Activated B cell treated with CpG ODN at 0.5 μM for 24 hours (primary cell): Measurements from ENCODE around the gene SOS1. TPM values are rescaled to one million over a fixed set of nuclear protein-coding genes. Genes with fewer than 3 reads are reported as not detected.

ENCODE experiments used
- ATAC-seq: fragments of 200-7000 bp; cut with Tn5 transposase; one replicate; pipeline ENCODE4 v1.10.0; 2021; ENCODE audit warnings: low read depth, mild to moderate bottlenecking, moderate library complexity
- CTCF ChIA-PET: fragments of 350-600 bp; sonication (Branson Sonifier 250); formaldehyde crosslinking; loops from one replicate; lab custom pipeline; 2021; ENCODE audit warnings: antibody characterized with exemption; lab: Charles Lee
- POLR2A ChIA-PET: fragments of 350-600 bp; sonication (Branson Sonifier 250); formaldehyde crosslinking; loops from one replicate; lab custom pipeline; 2021; ENCODE audit warnings: antibody characterized with exemption; lab: Charles Lee
- DNase-seq: peaks from one replicate; pipeline ENCODE4 v3.0.0; 2022
- H3K27ac Mint-ChIP-seq: one replicate; pipeline ENCODE4 v1.8.0; 2020; ENCODE audit warnings: mixed read lengths
- H3K27me3 Mint-ChIP-seq: one replicate; pipeline ENCODE4 v1.8.0; 2021; ENCODE audit warnings: mixed read lengths
- H3K36me3 Mint-ChIP-seq: one replicate; pipeline ENCODE4 v1.8.0; 2021; ENCODE audit warnings: low read depth, mixed read lengths
- H3K4me1 Mint-ChIP-seq: one replicate; pipeline ENCODE4 v1.8.0; 2021; ENCODE audit warnings: mixed read lengths
- H3K4me3 Mint-ChIP-seq: one replicate; pipeline ENCODE4 v1.8.0; 2020; ENCODE audit warnings: mild to moderate bottlenecking, mixed read lengths
- H3K9me3 Mint-ChIP-seq: one replicate; pipeline ENCODE4 v1.8.0; 2020; ENCODE audit warnings: mixed read lengths
- intact Hi-C: fragments of 100-400 bp; cut with micrococcal nuclease; formaldehyde crosslinking; loops from one replicate; pipeline ENCODE4 v1.15.1; 2024
- total RNA-seq: library from RNA; stranded (reverse); gene quantifications from 2 replicates; pipeline ENCODE4 v1.2.3, GENCODE V29; 2022
- TF ChIP-seq, protein P1 (sequence below): fragments of 200-600 bp; IDR thresholded peaks from one replicate; pipeline ENCODE4 v1.8.0; 2022; ENCODE audit warnings: antibody characterized with exemption, mild to moderate bottlenecking

SOS1 gene
- total RNA-seq, 1 donor from 2014 or later: 51.9 TPM

- Mint-ChIP-seq H3K36me3 (peaks cover 28% of the 10 kb centered on the region), H3K27ac (peak overlapping the region; percentile 81), H3K4me1 (peaks cover 61% of the 10 kb centered on the region), H3K9me3 (no peaks in the 10 kb centered on the region), H3K27me3 (no peaks in the 10 kb centered on the region), H3K4me3 (peak overlapping the region; percentile 89)
- ChIA-PET CTCF (interaction anchor here (0.5 to 6.5 kb wide), 17 partner anchors 10 to 610 kb away, joined by 3 to 159 read pairs (median 4); no protein-coding TSS in a partner anchor), POLR2A (interaction anchor here (0.6 to 4.1 kb wide), 12 partner anchors 8 to 369 kb away, joined by 3 to 46 read pairs (median 6); partner anchors contain the start of gene SRSF7)
- ATAC-seq (peak; percentile 43), DNase-seq (peak; percentile 71)
- TF ChIP-seq, protein P1, sequence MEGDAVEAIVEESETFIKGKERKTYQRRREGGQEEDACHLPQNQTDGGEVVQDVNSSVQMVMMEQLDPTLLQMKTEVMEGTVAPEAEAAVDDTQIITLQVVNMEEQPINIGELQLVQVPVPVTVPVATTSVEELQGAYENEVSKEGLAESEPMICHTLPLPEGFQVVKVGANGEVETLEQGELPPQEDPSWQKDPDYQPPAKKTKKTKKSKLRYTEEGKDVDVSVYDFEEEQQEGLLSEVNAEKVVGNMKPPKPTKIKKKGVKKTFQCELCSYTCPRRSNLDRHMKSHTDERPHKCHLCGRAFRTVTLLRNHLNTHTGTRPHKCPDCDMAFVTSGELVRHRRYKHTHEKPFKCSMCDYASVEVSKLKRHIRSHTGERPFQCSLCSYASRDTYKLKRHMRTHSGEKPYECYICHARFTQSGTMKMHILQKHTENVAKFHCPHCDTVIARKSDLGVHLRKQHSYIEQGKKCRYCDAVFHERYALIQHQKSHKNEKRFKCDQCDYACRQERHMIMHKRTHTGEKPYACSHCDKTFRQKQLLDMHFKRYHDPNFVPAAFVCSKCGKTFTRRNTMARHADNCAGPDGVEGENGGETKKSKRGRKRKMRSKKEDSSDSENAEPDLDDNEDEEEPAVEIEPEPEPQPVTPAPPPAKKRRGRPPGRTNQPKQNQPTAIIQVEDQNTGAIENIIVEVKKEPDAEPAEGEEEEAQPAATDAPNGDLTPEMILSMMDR: no peak
- intact Hi-C loops: loop anchor here (1.0 to 10.0 kb wide), 6 partner anchors 17 to 1468 kb away; partner anchors contain the start of gene HNRNPLL
Measured at GRCh38 chr2:39119732-39120520, 925 bp downstream of the SOS1 start.

GRCh38 chr2:39118786-39119499 lies 1.9 kb downstream of the SOS1 start:
- ChIA-PET POLR2A (interaction anchor here (0.9 to 4.1 kb wide), 5 partner anchors 9 to 368 kb away, joined by 3 to 46 read pairs (median 8); partner anchors contain the start of gene SRSF7), CTCF (interaction anchor here (0.6 to 6.5 kb wide), 9 partner anchors 10 to 611 kb away, joined by 3 to 159 read pairs (median 5); no protein-coding TSS in a partner anchor)
- H3K4me1 Mint-ChIP-seq: peaks cover 58% of the 10 kb centered on the region
- H3K9me3 Mint-ChIP-seq: no peaks in the 10 kb centered on the region
- peak overlapping the region; percentile 81 for H3K27ac Mint-ChIP-seq
- H3K4me3 Mint-ChIP-seq: peak overlapping the region; percentile 89
- peaks cover 26% of the 10 kb centered on the region for H3K36me3 Mint-ChIP-seq
- intact Hi-C loops: loop anchor here (2.0 kb wide), 1 partner anchor 16 kb away; no protein-coding TSS in a partner anchor
- no peak for DNase-seq
- H3K27me3 Mint-ChIP-seq: no peaks in the 10 kb centered on the region
- TF ChIP-seq, protein P1: no peak
- no peak for ATAC-seq

DNA sequence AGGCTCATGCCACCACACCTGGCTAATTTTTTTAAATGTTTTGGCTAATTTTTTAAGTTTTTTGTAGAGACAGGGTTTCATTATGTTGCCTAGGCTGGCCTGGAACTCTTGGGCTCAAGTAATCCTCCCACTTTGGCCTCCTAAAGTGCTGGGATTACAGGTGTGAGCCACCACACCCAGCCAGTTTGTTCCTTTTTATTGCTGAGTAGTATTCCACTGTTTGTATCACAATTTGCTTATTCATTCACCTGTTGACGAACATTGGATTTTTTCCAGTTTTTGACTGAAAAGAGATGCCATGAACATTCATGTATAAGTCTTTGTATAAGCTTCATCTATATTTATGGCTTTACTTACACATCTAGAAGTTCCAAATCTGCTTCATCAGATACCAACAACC lies 5.3 kb downstream of the SOS1 start:
- ChIA-PET POLR2A (interaction anchor here (0.7 kb wide), 1 partner anchor 161 kb away, joined by 9 read pairs; no protein-coding TSS in a partner anchor), CTCF (no interaction called here)
- H3K4me3 Mint-ChIP-seq: no peak overlapping the region
- H3K27ac Mint-ChIP-seq: no peak overlapping the region
- ATAC-seq (no peak), DNase-seq (no peak)
- TF ChIP-seq, protein P1: no peak
- H3K9me3 Mint-ChIP-seq: no peaks in the 10 kb centered on the region
- no peaks in the 10 kb centered on the region for H3K27me3 Mint-ChIP-seq
- peaks cover 67% of the 10 kb centered on the region for H3K4me1 Mint-ChIP-seq
- H3K36me3 Mint-ChIP-seq: peaks cover 43% of the 10 kb centered on the region
- intact Hi-C loops: no loop called here

- Mint-ChIP-seq H3K27me3 (no peaks in the 10 kb centered on the region), H3K27ac (no peak overlapping the region), H3K9me3 (no peaks in the 10 kb centered on the region), H3K4me3 (no peak overlapping the region), H3K36me3 (peaks cover 43% of the 10 kb centered on the region), H3K4me1 (peaks cover 75% of the 10 kb centered on the region)
- POLR2A ChIA-PET: interaction anchor here (0.6 kb wide), 1 partner anchor 23 kb away, joined by 3 read pairs; no protein-coding TSS in a partner anchor
- ATAC-seq: no peak
- CTCF ChIA-PET: no interaction called here
- TF ChIP-seq, protein P1: no peak
- intact Hi-C loops: no loop called here
- no peak for DNase-seq
Measured at GRCh38 chr2:39114771-39115170, 6.1 kb downstream of the SOS1 start.
